ENCODE data around the gene ERI3. TPM values are rescaled to one million over a fixed set of nuclear protein-coding genes. Genes with fewer than 3 reads are reported as not detected.

Gene ERI3
- total and polyA plus RNA-seq, 10 of the 15 experiments (the other 5 are each of a cell fraction or from before 2014, with no cell fraction given): 20.6 to 90.4 (median 41.2) TPM

GRCh38 chr1:44213222-44214112 is 141.6 kb downstream of the ERI3 start, which contains the start of gene DMAP1 (continued):
- TF ChIP-seq NR2C1 (IDR thresholded peaks at IDR 0.05) (peak; percentile 91), FOXK2 (IDR thresholded peaks at IDR 0.05) (peak; percentile 60; the same call in 1 of the 2 replicates), CREB1 (IDR thresholded peaks at IDR 0.05; ENCODE audit: low read depth) (peak; percentile 79; the same call in 1 of the 2 replicates), POU2F2 (IDR thresholded peaks at IDR 0.05; ENCODE audit: borderline replicate concordance, low read depth, low read length) (peak; percentile 94), BMI1 (IDR thresholded peaks at IDR 0.05; ENCODE audit: borderline replicate concordance) (no peak), PBX3 (IDR thresholded peaks at IDR 0.05; ENCODE audit: insufficient replicate concordance, low read depth, low read length) (no peak), SKIL (IDR thresholded peaks at IDR 0.05; ENCODE audit: low read depth, poor library complexity, severe bottlenecking) (peak; percentile 30), E2F4 (IDR thresholded peaks at IDR 0.05; ENCODE audit: low read depth, low read length) (0 out of 2 replicates have a peak, but pooled peaks have one; percentile 8), MYB (IDR thresholded peaks at IDR 0.05; ENCODE audit: borderline replicate concordance, low read depth, low read length) (no peak), IRF3 (IDR thresholded peaks at IDR 0.05) (peak; percentile 64; the same call in 1 of the 2 replicates), HDGF (IDR thresholded peaks at IDR 0.05) (peak; percentile 81; the same call in 1 of the 2 replicates), MLLT1 (IDR thresholded peaks at IDR 0.05) (peak; percentile 85; the same call in 1 of the 2 replicates), YY1 (IDR thresholded peaks at IDR 0.05; ENCODE audit: low read depth, low read length) (peak; percentile 94), ZBTB40 (IDR thresholded peaks at IDR 0.05; ENCODE audit: borderline replicate concordance) (peak; percentile 100), FOXM1 (IDR thresholded peaks at IDR 0.05; ENCODE audit: low read depth, low read length) (no peak), KAT2A (conservative IDR thresholded peaks at IDR 0.05; ENCODE audit: control insufficient read depth, low read depth, low read length) (no peak), SRF (IDR thresholded peaks at IDR 0.05; ENCODE audit: low read depth in 2 of 2, low read length in 2 of 2) (peak; percentile 63 to 95; a peak in 3 of 4 replicates)

All from GM12878 (cell line).